Measurements from ENCODE around the gene GCLC.
A peak's percentile ranks its signal among the peaks of the same experiment; 100 is the strongest.
"Not testable (repeated sequence)": the region's sequence is repeated elsewhere in the genome, so short reads cannot be mapped to it uniquely, and the experiment has no call there.

GCLC gene

DNA sequence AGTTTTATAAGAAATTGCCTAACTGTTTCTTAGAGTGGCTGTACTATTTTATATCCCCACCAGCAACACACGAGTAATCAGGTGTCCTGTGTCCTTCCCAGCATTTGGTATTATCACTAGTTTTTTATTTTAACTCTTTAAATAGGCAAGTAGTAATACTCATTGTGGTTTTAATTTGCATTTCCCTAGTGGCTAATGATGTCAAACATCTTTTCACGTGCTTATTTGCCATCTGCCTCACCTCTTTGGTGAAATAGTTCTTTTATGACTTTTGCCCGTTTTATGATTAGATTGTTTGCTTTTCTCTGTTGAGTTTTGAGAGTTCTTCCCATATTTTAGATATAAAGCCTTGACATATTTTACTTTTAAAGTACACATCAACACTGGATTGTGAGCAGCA, 57.8 kb downstream of the GCLC start:
- DNase-seq, result no peak

DNA sequence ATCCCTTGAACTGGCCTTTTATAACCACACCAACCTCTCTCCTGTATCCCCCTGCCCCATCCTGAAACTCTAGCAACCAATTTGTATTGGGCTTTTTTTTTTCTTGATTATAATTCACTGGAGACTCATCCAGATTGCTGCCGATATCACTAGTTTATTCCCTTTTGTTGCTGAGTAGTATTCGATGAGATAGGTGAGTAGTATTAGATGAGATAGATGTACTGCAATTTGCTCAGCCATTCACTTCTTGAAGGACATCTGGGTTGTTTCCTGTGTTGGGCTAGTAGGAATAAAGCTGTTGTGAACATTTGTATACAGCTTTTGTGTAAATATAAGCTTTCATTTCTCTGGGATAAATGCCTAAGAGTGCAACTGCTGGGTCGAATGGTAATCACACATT, 58.2 kb downstream of the GCLC start:
- no peak for DNase-seq

DNA sequence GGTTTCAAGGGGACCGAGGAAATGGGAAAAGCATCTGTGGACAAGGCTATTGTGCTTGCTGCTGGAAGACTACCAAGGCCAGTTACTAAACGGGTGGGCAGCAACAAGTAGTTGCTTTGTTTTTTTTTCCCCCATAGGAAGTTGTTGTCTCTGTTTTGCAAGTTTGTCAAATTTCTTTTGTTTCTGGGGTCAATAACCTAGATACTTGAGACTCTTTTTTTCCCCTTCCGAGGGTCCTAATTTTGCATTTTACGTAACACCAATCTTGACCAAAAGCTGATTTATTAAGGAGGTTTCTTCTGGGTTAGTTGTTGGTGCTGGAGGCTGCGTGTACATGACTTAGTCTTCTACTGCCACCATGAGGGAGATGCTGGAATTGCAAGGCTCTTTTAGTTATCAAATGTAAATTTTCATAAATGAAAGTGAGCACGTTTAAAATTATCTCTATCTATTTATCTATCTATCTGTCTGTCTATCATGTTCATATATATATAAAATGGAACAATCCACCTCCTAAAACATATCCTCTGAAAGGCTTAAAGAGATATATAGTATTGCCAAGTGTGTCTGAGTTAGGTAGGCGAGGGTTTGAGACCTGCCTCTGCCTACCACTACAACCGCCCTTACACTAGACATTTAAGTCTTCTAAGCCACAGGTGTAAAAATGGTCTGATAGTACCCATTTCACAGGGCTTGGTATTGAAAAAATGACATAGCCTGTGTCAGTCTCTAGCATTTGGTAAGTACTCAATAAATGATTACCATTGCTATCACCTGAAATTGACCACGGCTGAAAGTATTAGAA, 60.2 kb downstream of the GCLC start:
- DNase-seq, result peak; percentile 71

DNA sequence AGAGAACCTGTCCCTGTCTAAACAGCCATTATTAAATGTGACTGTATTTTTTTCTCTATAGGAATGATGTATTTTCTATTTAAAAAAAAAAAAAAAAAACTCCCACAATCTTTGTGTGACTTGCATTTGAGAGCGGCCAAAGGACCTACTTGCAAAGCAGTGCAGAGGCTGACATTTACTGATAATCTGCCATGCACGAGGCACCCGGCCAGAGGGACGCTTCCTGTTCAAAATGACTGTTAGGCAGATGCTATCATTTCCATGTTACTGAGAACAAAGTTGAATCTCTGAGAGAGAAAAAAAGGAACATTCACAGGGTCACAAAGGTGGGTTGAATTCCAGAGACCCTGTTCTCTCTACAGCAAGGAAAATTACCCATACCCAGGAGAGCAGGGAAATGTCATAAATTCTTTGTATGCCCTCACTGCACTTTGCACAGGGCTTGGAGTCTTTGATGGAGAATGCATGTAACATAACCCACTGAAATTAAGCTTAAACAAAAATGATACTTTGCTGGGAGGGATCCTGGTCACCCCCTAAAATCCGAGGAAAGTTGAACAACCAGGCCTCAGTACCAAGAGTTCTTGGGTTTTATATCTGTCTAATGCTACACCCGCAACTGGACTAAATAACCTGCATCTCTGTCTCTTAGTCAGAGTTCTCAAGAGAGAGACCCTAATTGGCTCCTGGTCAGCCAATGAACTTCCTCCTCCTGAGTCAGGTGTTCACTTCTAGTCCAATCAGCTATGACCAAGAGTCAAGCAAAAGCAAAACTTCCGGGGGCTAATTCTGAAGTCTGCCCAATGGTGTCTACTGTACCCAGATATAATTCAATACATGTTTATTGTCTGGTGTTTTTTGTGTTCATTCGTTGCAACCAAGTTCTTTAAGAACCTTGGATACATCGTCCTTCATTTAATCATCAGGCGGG, 61.2 kb downstream of the GCLC start:
- DNase-seq, result no peak

DNA sequence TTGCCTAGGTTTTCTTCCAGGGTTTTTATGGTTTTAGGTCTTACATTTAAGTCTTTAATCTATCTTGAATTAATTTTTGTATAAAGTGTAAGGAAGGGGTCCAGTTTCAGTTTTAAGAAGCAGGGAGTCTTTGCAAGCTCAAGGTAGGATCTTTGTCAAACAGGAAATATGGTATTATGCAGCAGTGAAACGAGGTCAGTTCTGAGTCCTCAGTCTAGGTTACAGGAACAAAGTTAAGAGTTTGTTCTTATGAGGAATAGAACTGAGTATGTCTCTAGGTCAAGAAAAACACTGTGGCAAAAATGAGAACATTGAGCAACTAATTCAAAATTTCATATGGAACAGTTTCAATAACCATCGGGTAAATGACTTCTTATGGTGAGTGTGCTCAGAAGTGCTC, 63.6 kb downstream of the GCLC start:
- DNase-seq, result no peak

DNA sequence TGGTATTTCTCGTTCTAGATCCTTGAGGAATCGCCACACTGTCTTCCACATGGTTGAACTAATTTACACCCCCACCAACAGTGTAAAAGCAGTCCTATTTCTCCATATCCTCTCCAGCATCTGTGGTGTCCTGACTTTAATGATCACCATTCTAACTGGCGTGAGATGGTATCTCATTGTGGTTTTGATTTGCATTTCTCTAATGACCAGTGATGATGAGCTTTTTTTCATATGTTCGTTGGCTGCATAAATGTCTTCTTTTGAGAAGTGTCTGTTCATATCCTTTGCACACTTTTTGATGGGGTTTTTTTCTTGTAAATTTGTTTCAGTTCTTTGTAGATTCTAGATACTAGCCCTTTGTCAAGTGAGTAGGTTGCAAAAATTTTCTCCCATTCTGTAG, 64.1 kb downstream of the GCLC start:
- not testable (repeated sequence) for DNase-seq

DNA sequence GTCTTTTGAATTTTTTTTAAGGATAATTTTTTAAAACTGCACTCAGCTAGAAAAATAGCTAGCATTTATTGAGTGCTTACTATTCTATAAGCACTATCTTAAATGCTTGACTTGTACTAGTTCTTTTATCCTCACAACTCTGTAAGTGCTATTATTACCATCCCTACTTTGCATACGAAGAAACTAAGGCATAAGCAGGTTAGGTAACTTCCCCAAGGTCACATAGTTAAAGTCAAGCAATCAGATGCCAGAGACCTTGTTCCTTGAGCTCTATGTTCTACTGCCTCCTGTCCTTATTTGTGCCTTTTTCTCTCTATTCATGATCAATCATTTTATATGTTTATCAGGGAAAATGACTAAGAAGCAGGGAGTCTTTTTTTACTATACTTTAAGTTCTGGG, 65.0 kb downstream of the GCLC start:
- DNase-seq, result no peak

DNA sequence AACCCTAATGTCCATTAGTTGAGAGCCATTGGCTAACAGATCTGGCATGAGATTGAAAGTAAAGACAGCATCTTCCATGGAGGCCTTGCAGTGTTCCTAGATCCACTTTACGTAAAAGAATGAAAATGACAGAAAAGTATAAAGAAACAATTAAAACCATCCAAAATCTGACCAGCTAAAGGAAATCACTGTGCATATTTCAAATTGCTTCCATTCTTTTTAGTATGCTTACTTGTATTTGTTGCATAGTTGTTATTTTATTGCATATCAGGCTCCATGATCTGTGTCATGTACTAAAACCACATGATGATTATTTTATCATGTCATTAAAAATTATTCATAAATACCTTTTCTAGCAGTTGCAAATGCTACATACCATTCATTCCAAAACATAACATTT, 67.9 kb downstream of the GCLC start:
- no peak for DNase-seq

DNA sequence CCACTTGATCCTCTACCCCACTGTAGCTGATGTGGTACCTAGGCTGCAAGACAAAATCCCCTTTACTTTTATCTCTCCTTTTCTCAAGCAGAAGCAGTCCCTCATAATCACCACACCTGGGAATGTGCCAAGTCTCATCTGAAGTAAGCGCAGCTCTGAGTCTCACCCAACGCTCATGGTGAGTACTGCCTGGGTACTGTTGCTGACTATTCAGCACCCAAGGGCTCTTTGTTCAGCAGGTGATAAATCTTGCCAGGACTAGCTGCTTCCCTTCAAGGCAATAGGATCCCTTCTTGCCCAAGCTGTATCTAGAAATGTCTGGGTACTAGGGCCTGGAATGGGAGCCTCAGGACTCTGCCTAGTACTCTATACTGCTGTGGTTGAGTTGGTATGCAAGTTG, 70.9 kb downstream of the GCLC start:
- no peak for DNase-seq

DNA sequence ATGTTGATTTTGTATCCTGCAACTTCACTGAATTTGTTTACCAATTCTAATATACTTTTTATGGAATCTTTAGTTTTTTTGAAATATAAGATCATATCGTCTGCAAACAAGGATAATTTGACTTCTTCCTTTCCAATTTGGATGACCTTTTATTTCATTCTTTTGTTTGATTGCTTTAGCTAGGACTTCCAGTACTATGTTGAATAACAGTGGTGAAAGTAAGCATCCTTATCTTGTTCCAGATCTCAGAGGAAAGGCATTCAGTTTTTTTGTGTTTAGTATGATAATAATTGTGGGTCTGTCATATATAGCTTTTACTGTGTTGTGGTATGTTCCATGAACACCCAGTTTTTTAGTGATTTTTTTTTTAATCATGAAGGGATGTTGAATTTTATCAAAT, 75.7 kb downstream of the GCLC start:
- no peak for DNase-seq

DNA sequence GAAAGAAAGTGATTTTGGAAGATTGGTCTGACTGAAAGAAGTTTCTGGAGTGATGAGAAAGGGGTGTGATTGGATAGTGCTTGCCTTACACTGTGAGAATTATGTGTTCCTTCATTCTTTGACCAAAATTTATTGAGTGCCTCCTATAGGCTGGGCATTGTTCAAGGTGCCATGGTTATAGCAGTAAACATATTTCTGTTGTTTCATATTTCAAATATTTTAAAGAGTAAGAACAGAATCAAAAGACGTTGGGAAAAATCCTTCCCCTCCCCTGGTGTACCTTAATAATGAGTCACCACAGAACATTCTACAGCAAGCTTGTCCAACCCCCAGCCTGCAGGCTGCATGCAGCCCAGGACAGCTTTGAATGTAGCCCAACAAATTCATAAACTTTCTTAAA, 78.6 kb downstream of the GCLC start:
- no peak for DNase-seq

DNA sequence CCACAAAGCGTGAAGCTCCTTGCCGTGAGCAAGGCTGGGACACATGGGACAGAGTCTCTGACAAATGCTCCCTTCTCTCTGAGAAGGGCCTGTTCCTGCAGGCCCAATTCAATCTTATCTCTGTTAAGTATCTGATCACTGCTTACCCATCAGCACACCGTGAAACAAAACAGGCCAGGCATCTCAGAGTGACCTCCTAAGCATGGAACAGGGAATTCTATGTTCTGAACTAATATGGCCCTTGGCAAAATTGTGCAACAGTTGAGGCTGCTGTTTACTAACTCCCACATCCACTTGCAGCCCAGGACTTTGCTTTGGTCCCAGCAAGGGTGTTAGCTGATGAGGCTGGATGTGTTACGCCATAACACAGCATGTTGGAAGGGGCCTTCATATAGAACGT, 79.2 kb downstream of the GCLC start:
- no peak for DNase-seq

DNA sequence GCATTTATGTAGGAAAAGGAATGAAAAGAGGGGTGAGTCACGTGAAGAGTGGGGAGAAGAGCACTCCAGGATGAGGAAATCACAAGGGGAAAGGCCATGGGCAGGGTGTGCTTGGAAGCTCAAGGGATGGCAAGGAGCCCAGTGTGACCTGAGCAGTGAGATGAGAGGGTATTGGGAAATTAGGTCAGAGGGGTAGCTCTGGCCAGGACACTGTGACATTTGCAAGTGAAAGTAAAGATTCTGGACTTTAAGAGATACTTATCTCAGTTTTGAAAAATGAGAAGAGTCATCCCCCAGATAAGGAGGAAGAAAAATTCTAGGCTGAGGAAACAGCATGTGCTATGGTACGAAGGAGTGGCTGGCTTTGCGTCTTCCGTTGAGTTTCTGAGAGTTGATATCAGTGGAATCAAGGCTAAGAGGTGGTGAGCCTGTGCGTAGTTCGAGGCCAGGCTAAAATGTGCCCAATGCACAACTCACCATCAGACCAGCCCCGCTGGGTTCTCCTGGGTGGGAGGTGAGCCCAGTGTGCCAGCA, 79.9 kb downstream of the GCLC start:
- no peak for DNase-seq

DNA sequence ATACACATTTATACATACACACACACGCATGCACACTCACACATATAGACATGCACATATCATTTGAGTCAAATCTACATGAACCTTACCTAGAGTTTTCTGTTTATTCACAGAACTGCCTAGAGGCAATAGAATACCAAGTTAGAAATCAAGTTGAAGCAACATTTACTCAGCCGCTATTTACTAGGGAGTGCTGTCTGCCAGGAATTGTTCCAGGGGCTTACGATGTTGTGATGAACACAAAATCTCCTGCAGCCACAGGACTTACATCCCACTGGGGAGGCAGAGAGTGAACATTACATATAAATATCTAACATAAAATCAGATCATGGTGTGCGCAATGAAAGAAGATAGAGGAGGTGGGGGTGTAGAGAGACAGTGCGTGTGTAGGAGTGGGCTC, 80.4 kb downstream of the GCLC start:
- no peak for DNase-seq

DNA sequence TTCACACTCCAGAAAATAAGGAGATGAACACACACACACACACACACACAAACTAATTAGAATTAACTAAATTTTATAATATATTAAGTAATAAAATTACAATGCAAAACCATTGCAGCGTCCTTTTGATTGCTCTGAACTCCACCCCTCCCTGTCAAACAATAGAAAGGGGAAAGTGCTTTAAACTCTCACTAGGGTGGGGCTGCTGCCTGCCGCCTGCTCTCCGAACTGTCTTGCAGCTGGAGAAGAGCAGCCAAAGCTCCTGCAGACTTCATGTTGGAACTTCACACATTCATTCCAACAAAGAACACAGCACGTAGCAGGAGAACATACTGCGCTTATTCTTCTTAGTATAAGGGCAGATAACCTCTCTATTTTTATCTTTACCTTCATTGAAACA, 83.2 kb downstream of the GCLC start:
- no peak for DNase-seq

DNA sequence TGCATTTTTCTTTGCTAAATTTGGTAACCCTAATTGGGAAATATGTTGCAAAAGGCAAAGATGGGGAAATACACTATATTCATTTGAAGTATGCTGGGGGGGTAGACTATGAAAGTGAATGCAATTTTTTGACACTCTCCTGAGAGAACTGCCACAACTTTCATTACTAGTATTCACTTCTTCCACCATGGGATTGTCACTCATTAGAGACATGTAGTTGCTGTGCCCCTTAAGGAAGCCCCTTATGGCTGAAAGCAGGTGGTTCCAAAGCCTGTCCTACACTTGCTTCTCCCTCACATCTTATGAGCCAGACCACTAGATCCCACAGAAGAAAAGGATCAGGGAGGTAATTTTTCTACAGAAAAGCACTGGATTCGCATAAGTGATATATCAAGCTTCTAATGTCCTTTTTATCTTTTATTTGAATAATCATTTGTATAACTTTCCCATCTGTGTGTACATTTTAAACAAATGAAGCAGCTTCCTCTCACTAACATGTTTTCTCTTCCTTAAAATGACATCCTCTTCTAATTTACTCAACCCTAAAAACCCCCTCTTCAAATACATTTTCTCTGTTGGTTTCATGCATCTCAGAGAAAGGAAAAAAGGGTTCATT, 83.8 kb downstream of the GCLC start:
- no peak for DNase-seq

DNA sequence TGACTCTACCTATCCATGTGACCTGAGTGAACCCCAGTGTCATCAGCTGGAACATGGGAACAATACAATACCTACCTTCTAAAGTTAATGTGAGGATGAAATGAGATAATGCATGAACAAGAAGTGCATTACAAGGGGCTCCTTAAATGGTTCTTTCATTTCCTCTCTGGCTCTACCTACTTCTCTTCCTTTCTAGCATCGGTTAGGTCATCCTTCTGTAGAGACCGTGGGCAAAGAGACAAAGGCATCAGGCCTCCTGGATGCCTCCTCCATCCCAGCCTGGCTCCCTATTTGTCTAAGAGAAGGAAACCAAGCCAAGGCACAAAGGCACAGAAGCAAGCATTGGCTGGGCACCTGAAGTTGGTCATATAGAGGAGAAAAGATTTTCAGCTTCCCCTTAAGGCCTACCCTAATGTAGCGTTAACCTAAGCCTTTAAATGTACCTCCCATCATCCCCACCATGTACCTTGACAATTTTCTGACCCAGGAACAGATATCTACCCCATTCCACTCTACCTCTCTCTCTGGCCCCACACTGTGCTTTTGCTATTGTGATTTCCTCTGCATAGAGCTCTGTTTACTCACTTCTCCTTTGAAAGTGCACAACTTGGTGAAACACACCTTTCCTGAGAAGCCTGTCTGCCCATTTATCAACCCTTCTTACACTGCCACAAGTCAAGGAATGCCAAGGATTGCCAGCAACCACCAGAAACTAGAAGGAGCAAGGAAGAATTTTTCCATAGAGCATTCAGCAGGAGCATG, 86.6 kb downstream of the GCLC start:
- no peak for DNase-seq

DNA sequence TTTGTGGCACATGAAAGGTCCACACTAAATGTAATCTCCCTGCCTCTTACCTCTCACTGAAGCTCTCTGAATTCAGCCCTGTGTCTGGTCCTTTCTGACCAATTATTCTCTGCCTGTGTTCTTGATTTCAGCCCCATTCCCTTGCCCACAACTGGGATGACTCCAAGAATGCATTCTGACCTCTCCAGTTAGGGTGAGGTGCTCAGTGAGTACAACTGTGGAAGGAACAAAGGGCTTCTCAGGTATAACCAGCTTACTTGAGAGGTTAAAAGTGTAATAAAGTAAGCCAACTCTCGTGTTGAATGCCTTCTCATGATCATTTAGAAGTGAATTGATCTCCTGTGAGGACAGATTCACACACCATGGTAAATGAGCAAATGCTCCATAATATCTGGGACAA, 88.1 kb downstream of the GCLC start:
- DNase-seq, result no peak

DNA sequence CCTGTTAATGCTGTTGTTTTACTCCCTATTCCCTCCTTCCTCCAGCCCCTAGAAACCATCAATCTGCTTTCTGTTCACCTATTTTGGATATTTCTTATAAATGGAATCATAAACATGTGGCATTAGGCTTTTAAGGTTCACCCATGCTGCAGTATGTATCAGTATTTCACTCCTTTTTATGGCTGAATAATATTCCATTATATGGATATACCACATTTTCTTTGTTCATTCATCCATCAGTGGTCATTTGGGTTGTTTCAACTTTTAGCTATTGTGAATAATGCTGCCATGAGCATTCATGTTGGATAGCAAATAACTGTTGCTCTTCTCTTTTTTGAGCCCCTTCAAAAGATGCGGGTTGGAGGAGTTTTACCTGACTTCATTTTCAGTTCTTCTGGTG, 89.2 kb downstream of the GCLC start:
- no peak for DNase-seq

DNA sequence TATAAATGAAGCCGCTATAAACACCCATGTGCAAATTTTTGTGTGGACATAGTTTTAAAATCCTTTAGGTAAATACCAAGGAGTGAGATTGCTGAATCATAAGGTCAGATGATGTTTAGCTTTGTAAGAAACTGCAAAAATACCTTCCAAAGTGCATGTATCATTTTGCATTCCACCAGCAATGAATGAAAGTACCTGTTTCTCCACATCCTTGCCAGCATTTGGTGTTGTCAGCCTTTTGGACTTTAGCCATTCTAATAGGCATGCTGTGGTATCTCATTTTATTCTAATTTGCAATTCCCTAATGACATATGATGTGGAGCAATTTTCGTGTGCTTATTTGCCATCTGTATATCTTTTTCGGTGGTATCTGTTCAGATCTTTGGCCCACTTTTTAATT, 93.7 kb downstream of the GCLC start:
- no peak for DNase-seq

DNA sequence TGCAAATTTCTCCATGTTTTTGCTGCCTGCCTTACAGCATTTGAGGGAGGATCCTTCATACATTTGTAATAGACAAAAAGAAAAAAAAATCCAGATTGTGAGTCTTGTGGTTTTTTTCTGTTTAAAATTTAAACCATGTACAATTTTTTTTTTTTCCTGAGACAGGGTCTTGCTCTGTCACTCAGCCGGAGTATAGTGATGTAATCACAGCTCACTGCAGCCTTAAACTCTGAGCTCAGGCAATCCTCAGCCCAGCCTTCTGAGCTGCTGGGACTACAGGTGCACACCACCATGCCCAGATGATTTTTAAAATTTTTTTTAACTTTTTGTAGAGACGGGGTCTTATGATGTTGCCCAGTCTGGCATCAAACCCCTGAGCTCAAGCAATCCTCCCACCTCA, 97.0 kb downstream of the GCLC start:
- DNase-seq, result no peak
